ENCODE measurements around the gene COX4I2. TPM values are rescaled to one million over a fixed set of nuclear protein-coding genes. Genes with fewer than 3 reads are reported as not detected.

The COX4I2 gene
- total RNA-seq, 2 donors from 2014 or later = 6.8 to 9.0 TPM

- Histone ChIP-seq H3K4me1 (peaks cover 0 to 15% of the 10 kb centered on the region in 2 donors), H3K9me3 (no peaks in the 10 kb centered on the region), H3K27ac (no peak overlapping the region), H3K36me3 (no peaks in the 10 kb centered on the region), H3K27me3 (no peaks in the 10 kb centered on the region), H3K4me3 (no peak overlapping the region)
- no peak for TF ChIP-seq CTCF (IDR thresholded peaks at IDR 0.05)
- DNase-seq (ENCODE audit: low spot score) = no peak
Measured at GRCh38 chr20:31653561-31653960, 15.8 kb downstream of the COX4I2 start.

GRCh38 chr20:31654534-31654933 is 16.8 kb downstream of the COX4I2 start:
- no peaks in the 10 kb centered on the region for H3K36me3 ChIP-seq
- H3K4me3 ChIP-seq = no peak overlapping the region
- no peaks in the 10 kb centered on the region for H3K9me3 ChIP-seq
- no peaks in the 10 kb centered on the region for H3K27me3 ChIP-seq
- no peak for TF ChIP-seq CTCF (IDR thresholded peaks at IDR 0.05)
- peaks cover 0 to 15% of the 10 kb centered on the region in 2 donors for H3K4me1 ChIP-seq
- DNase-seq (ENCODE audit: low spot score) = no peak
- H3K27ac ChIP-seq = no peak overlapping the region

GRCh38 chr20:31661625-31662371 is 24.1 kb downstream of the COX4I2 start:
- Histone ChIP-seq H3K36me3 (peaks cover 23% of the 10 kb centered on the region), H3K4me1 (peaks cover 0 to 48% of the 10 kb centered on the region in 2 donors), H3K4me3 (peak overlapping the region; percentile 19 to 41), H3K27me3 (no peaks in the 10 kb centered on the region), H3K9me3 (no peaks in the 10 kb centered on the region), H3K27ac (peak overlapping the region; percentile 66 to 80)
- DNase-seq (ENCODE audit: low spot score) = peak; percentile 87
- peak; percentile 88 to 93 for TF ChIP-seq CTCF (IDR thresholded peaks at IDR 0.05)

GRCh38 chr20:31662372-31662854 is 24.7 kb downstream of the COX4I2 start:
- H3K27me3 ChIP-seq = no peaks in the 10 kb centered on the region
- DNase-seq (ENCODE audit: low spot score) = no peak
- no peak for TF ChIP-seq CTCF (IDR thresholded peaks at IDR 0.05)
- no peaks in the 10 kb centered on the region for H3K9me3 ChIP-seq
- H3K4me1 ChIP-seq = peaks cover 0 to 54% of the 10 kb centered on the region in 2 donors
- H3K27ac ChIP-seq = peak overlapping the region; percentile 66 to 80
- H3K36me3 ChIP-seq = peaks cover 23% of the 10 kb centered on the region
- no peak overlapping the region for H3K4me3 ChIP-seq

- Histone ChIP-seq H3K9me3 (no peaks in the 10 kb centered on the region), H3K4me3 (no peak overlapping the region), H3K27me3 (no peaks in the 10 kb centered on the region), H3K27ac (peak overlapping the region; percentile 36 to 94), H3K4me1 (peaks cover 0 to 65% of the 10 kb centered on the region in 2 donors), H3K36me3 (peaks cover 23% of the 10 kb centered on the region)
- DNase-seq (ENCODE audit: low spot score) = no peak
- TF ChIP-seq CTCF (IDR thresholded peaks at IDR 0.05) = no peak
Measured at GRCh38 chr20:31663524-31663837, 25.8 kb downstream of the COX4I2 start.
